A673 (cell line): ENCODE results near the gene URI1.

Source experiments
- EZH2 ChIP-seq: fragments of 200-600 bp; sonication (generic); IDR thresholded peaks from 2 replicates; pipeline ENCODE4 v1.6.1; 2017; ENCODE audit warnings: borderline replicate concordance, low read depth, mild to moderate bottlenecking, mixed read lengths, antibody characterized with exemption, low read length; ENCODE audit not compliant: poor library complexity, severe bottlenecking
- TF ChIP-seq, protein P1 (sequence below): fragments of 300-800, 200-600 bp; sonication (generic); conservative IDR thresholded peaks from 2 replicates; pipeline ENCODE4 v1.5.1; 2017; ENCODE audit warnings: low read depth, mild to moderate bottlenecking, antibody characterized with exemption, low read length, moderate library complexity, mixed read lengths

DNA sequence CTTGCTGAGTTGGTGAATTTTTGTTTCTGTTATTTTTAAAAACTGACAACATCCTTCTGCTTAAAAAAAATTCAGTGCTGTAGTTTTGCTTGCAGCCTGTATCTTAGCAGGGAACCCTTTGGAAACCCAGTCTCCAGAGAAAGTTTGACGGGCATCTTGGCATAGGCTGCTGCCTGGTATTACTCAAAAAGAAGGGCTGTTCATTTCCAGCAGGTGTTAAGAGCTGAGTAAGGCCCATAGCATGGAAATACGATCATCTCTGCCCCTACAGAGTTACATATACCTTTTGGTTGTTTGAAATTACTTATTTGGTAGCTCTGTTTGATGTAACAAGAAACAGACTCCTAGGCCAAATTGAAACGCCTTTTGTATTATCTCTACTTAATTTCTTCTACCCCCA is 41.5 kb downstream of the URI1 start:
- no peak for TF ChIP-seq EZH2
- TF ChIP-seq, protein P1, sequence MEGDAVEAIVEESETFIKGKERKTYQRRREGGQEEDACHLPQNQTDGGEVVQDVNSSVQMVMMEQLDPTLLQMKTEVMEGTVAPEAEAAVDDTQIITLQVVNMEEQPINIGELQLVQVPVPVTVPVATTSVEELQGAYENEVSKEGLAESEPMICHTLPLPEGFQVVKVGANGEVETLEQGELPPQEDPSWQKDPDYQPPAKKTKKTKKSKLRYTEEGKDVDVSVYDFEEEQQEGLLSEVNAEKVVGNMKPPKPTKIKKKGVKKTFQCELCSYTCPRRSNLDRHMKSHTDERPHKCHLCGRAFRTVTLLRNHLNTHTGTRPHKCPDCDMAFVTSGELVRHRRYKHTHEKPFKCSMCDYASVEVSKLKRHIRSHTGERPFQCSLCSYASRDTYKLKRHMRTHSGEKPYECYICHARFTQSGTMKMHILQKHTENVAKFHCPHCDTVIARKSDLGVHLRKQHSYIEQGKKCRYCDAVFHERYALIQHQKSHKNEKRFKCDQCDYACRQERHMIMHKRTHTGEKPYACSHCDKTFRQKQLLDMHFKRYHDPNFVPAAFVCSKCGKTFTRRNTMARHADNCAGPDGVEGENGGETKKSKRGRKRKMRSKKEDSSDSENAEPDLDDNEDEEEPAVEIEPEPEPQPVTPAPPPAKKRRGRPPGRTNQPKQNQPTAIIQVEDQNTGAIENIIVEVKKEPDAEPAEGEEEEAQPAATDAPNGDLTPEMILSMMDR = no peak
